Neural crest cell (in vitro differentiated cells): ENCODE results near the gene SFT2D1. TPM values are rescaled to one million over a fixed set of nuclear protein-coding genes. Genes with fewer than 3 reads are reported as not detected.

Source experiments
- DNase-seq: peaks from one replicate; pipeline ENCODE4 v3.0.0; 2021; ENCODE audit warnings: low read depth, mixed read lengths, low spot score
- H3K27ac Mint-ChIP-seq: one replicate; pipeline ENCODE4 v1.8.0; 2021; ENCODE audit warnings: mild to moderate bottlenecking, mixed read lengths; ENCODE audit not compliant: unreplicated experiment
- H3K27me3 Mint-ChIP-seq: 2 replicates; pipeline ENCODE4 v1.8.0; 2021; ENCODE audit warnings: low read depth, mild to moderate bottlenecking, mixed read lengths
- H3K36me3 Mint-ChIP-seq: 2 replicates; pipeline ENCODE4 v1.8.0; 2021; ENCODE audit warnings: low read depth, mild to moderate bottlenecking, mixed read lengths
- H3K4me1 Mint-ChIP-seq: 2 replicates; pipeline ENCODE4 v1.8.0; 2021; ENCODE audit warnings: mixed read lengths
- H3K4me3 Mint-ChIP-seq: one replicate; pipeline ENCODE4 v1.8.0; 2021; ENCODE audit warnings: mild to moderate bottlenecking, mixed read lengths
- H3K9me3 Mint-ChIP-seq: 2 replicates; pipeline ENCODE4 v1.8.0; 2021; ENCODE audit warnings: mixed read lengths
- CTCF ChIP-seq: fragments of 200-600 bp; sonication (generic); conservative IDR thresholded peaks from 2 replicates; pipeline ENCODE4 v1.5.0; 2021; ENCODE audit warnings: antibody characterized with exemption, mild to moderate bottlenecking
- total RNA-seq: library from RNA; stranded (reverse); gene quantifications from 2 replicates; pipeline ENCODE4 v1.2.1, GENCODE V29; 2021

Gene SFT2D1
- total RNA-seq, 1 donor from 2014 or later, result 30.4 TPM

GRCh38 chr6:166282394-166283032, 59.8 kb downstream of the SFT2D1 start:
- peaks cover 27% of the 10 kb centered on the region for H3K27me3 Mint-ChIP-seq
- H3K4me3 Mint-ChIP-seq, result no peak overlapping the region
- no peak for TF ChIP-seq CTCF

GRCh38 chr6:166281104-166281503, 61.2 kb downstream of the SFT2D1 start:
- DNase-seq, result no peak
- no peaks in the 10 kb centered on the region for H3K36me3 Mint-ChIP-seq
- H3K4me3 Mint-ChIP-seq, result no peak overlapping the region
- H3K4me1 Mint-ChIP-seq, result peaks cover 6% of the 10 kb centered on the region
- TF ChIP-seq CTCF, result no peak
- peaks cover 32% of the 10 kb centered on the region for H3K27me3 Mint-ChIP-seq
- no peaks in the 10 kb centered on the region for H3K9me3 Mint-ChIP-seq
- no peak overlapping the region for H3K27ac Mint-ChIP-seq

More at GRCh38 chr6:166282394-166283032, 59.8 kb downstream of the SFT2D1 start:
- DNase-seq, result no peak
- Mint-ChIP-seq H3K9me3 (no peaks in the 10 kb centered on the region), H3K4me1 (no peaks in the 10 kb centered on the region), H3K36me3 (no peaks in the 10 kb centered on the region), H3K27ac (no peak overlapping the region)

GRCh38 chr6:166279393-166279679, 63.0 kb downstream of the SFT2D1 start:
- H3K4me3 Mint-ChIP-seq, result no peak overlapping the region
- no peaks in the 10 kb centered on the region for H3K9me3 Mint-ChIP-seq
- peaks cover 26% of the 10 kb centered on the region for H3K27me3 Mint-ChIP-seq
- TF ChIP-seq CTCF, result no peak
- no peak for DNase-seq
- no peak overlapping the region for H3K27ac Mint-ChIP-seq
- no peaks in the 10 kb centered on the region for H3K36me3 Mint-ChIP-seq
- H3K4me1 Mint-ChIP-seq, result peaks cover 10% of the 10 kb centered on the region

GRCh38 chr6:166278579-166279392, 63.6 kb downstream of the SFT2D1 start:
- Mint-ChIP-seq H3K36me3 (no peaks in the 10 kb centered on the region), H3K27me3 (peaks cover 28% of the 10 kb centered on the region), H3K27ac (no peak overlapping the region), H3K4me1 (peaks cover 10% of the 10 kb centered on the region), H3K9me3 (no peaks in the 10 kb centered on the region), H3K4me3 (no peak overlapping the region)
- no peak for TF ChIP-seq CTCF
- no peak for DNase-seq

GRCh38 chr6:166277892-166278578, 64.3 kb downstream of the SFT2D1 start:
- H3K4me3 Mint-ChIP-seq, result no peak overlapping the region
- peaks cover 10% of the 10 kb centered on the region for H3K4me1 Mint-ChIP-seq
- H3K27ac Mint-ChIP-seq, result no peak overlapping the region
- H3K9me3 Mint-ChIP-seq, result no peaks in the 10 kb centered on the region
- H3K36me3 Mint-ChIP-seq, result no peaks in the 10 kb centered on the region
- no peak for TF ChIP-seq CTCF
- DNase-seq, result no peak
- H3K27me3 Mint-ChIP-seq, result peaks cover 30% of the 10 kb centered on the region
